Gastrocnemius medialis (tissue), 4 donors: ENCODE data around the gene SSR4. TPM values are rescaled to one million over a fixed set of nuclear protein-coding genes. Genes with fewer than 3 reads are reported as not detected.

ENCODE experiments used
- ATAC-seq, 2 donors: fragments of 150-250 bp; one replicate each; pipeline ENCODE4 v1.9.1; 2016
- DNase-seq, 2 donors: peaks; one replicate each; pipeline ENCODE4 v3.0.0-alpha.2; 2019
- H3K27ac ChIP-seq, 4 donors: fragments of 200-600 bp; sonication (generic); 1 replicate in 1 of 4; 2 replicates in 3 of 4; pipeline ENCODE4 v1.5.1; 2016 to 2018; ENCODE audit warnings: mild to moderate bottlenecking in 2 of 4, moderate library complexity in 1 of 4
- H3K27me3 ChIP-seq, 3 donors: fragments of 200-600 bp; sonication (generic) in 2 of 3; 1 replicate in 1 of 3; 2 replicates in 2 of 3; pipeline versions ENCODE4 v1.5.1 to v1.6.0; 2016 to 2019; ENCODE audit warnings: mild to moderate bottlenecking in 1 of 3, moderate library complexity in 1 of 3
- H3K36me3 ChIP-seq, 2 donors: fragments of 200-600 bp; sonication (generic) in 1 of 2; one replicate each; pipeline ENCODE4 v1.5.1; 2017 to 2018
- H3K4me1 ChIP-seq, 2 donors: fragments of 200-600 bp; sonication (generic) in 1 of 2; one replicate each; pipeline ENCODE4 v1.5.1; 2016 to 2017; ENCODE audit warnings: mild to moderate bottlenecking in 2 of 2
- H3K4me3 ChIP-seq, 4 donors: fragments of 200-600 bp; sonication (generic) in 3 of 4; 1 replicate in 1 of 4; 2 replicates in 3 of 4; pipeline ENCODE4 v1.5.1; 2016 to 2019; ENCODE audit warnings: mild to moderate bottlenecking in 2 of 4
- H3K9me3 ChIP-seq, 3 donors: fragments of 200-600 bp; sonication (generic) in 2 of 3; 1 replicate in 1 of 3; 2 replicates in 2 of 3; pipeline ENCODE4 v1.5.1; 2016 to 2019
- POLR2A ChIP-seq, 2 donors: fragments of 450-650 bp; IDR thresholded peaks; one replicate each; pipeline ENCODE4 v1.6.1; 2017; ENCODE audit warnings: antibody characterized with exemption in 2 of 2, mild to moderate bottlenecking in 2 of 2, moderate library complexity in 2 of 2
- in situ Hi-C, 4 donors: fragments of 200-750 bp; cut with MboI; loops; one replicate each; pipeline versions ENCODE4 v1.15.0 to v1.8.0; 2017; ENCODE audit warnings: low sequenced_read_pairs in 4 of 4
- intact Hi-C: fragments of 100-400 bp; cut with DNase I; formaldehyde crosslinking; loops from one replicate; pipeline ENCODE4 v1.15.1; 2023; ENCODE audit warnings: low total_unique reads
- total RNA-seq, 4 donors: library from RNA; depleted of rRNA; stranded (reverse); fragments of >200 nt; gene quantifications; one replicate each; pipeline versions ENCODE4 v1.1.0 to v1.2.3, GENCODE V29; 2016
- TF ChIP-seq, protein P1 (sequence below), 5 experiments: fragments of 450-650 bp in 3 of 5; fragments of 200-600 bp in 2 of 5; sonication (generic) in 2 of 5; IDR thresholded peaks in 4 of 5; conservative IDR thresholded peaks in 1 of 5; 1 replicate in 4 of 5; 2 replicates in 1 of 5; pipeline ENCODE4 v1.5.1; 2016 to 2019; ENCODE audit warnings: antibody characterized with exemption in 5 of 5, mild to moderate bottlenecking in 3 of 5, moderate library complexity in 3 of 5

SSR4 gene
- total RNA-seq, 4 donors from 2014 or later: 73.9 to 111 (median 93.4) TPM

DNA sequence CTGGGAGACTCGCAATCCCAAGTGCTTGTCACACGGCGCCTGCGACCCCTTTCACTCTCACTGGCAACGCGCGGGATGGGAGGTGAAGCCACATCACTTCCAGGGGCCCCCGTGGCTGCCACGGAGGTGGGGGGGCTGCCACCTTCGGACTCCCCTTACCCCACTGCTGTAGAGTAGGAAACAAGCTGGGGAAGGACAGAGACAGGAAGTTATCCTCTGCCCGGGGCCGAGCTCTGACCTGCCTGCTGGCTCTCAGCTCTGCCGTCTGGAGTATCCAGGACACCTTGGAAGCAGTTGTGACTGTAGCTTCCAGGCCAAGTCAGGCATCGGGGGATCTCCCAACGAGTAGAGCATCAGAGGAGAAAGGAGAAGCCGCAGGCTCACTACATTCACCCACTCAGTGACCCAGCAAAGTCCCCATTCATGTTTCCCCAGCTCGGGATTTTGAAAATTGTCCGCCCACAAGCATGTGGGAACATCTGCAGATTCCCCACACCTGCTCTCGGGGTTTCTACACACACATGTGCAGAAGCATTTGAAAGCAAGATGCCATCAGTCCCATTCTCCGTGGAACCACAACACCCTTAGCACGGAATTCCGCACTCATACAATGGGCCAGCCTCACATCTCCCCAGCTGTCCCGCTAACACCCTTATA, 25.0 kb downstream of the SSR4 start:
- no peak for ATAC-seq

DNA sequence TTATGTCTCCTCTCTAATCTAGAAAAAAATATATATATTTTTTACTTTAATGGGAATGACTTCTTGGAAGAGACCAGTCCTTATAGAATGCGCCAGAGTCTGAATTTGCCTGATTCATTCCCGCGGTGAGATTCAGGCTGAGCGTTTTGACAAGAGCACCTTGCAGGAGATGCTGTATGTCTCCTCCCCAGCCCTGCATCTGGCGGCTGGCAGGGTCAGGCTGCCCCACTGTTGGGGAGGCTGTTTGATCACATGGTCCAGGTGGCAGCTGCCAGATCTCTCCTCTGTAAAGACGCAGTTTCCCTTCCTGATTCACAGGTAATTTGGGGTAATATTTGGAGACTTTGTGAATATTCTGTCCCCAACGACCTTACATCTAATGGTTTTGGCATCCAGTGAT, 26.1 kb downstream of the SSR4 start:
- intact Hi-C loops (no loop called here), in situ Hi-C loops (no loop called here)
- Histone ChIP-seq H3K27ac (no peak overlapping the region), H3K9me3 (no peaks in the 10 kb centered on the region), H3K4me3 (no peak overlapping the region), H3K4me1 (no peaks in the 10 kb centered on the region), H3K36me3 (no peaks in the 10 kb centered on the region), H3K27me3 (peaks cover 0 to 10% (median 8%) of the 10 kb centered on the region in 3 donors)
- no peak for TF ChIP-seq POLR2A (IDR thresholded peaks at IDR 0.05)
- TF ChIP-seq, protein P1, sequence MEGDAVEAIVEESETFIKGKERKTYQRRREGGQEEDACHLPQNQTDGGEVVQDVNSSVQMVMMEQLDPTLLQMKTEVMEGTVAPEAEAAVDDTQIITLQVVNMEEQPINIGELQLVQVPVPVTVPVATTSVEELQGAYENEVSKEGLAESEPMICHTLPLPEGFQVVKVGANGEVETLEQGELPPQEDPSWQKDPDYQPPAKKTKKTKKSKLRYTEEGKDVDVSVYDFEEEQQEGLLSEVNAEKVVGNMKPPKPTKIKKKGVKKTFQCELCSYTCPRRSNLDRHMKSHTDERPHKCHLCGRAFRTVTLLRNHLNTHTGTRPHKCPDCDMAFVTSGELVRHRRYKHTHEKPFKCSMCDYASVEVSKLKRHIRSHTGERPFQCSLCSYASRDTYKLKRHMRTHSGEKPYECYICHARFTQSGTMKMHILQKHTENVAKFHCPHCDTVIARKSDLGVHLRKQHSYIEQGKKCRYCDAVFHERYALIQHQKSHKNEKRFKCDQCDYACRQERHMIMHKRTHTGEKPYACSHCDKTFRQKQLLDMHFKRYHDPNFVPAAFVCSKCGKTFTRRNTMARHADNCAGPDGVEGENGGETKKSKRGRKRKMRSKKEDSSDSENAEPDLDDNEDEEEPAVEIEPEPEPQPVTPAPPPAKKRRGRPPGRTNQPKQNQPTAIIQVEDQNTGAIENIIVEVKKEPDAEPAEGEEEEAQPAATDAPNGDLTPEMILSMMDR (IDR thresholded peaks at IDR 0.05 in 4 of 5, conservative IDR thresholded peaks at IDR 0.05 in 1 of 5): no peak
- ATAC-seq (no peak), DNase-seq (no peak)

More for the DNA sequence above, 25.0 kb downstream of the SSR4 start:
- in situ Hi-C loops: no loop called here
- Histone ChIP-seq H3K4me3 (peak overlapping the region; percentile 41 to 56 (median 47)), H3K9me3 (no peaks in the 10 kb centered on the region), H3K27me3 (peaks cover 0 to 10% (median 8%) of the 10 kb centered on the region in 3 donors), H3K27ac (no peak overlapping the region), H3K4me1 (no peaks in the 10 kb centered on the region), H3K36me3 (no peaks in the 10 kb centered on the region)
- intact Hi-C loops: no loop called here
- DNase-seq: no peak
- no peak for TF ChIP-seq POLR2A (IDR thresholded peaks at IDR 0.05)
- TF ChIP-seq, protein P1 (IDR thresholded peaks at IDR 0.05 in 4 of 5, conservative IDR thresholded peaks at IDR 0.05 in 1 of 5): no peak

DNA sequence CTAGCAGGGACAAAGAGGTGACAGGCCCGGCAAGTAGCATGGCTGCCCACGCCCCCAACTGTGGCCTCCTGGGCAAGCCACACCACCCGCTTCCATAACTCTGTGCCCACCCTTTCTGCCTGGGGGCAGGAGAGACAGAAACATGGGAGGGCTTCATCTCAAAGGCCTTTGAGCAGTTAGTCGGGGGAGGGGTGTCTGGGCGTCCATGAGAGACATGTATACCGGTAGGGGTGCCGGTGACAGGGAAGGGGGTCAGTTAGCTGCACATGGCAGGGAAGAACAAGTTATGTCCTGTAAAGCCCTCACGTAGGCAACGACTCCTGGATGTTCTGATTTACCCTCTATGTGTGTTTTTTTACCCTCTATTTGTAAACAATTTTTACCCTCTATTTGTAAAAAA, 26.6 kb downstream of the SSR4 start:
- in situ Hi-C loops: no loop called here
- intact Hi-C loops: no loop called here
- peaks cover 0 to 10% (median 8%) of the 10 kb centered on the region in 3 donors for H3K27me3 ChIP-seq
- H3K9me3 ChIP-seq: no peaks in the 10 kb centered on the region
- no peaks in the 10 kb centered on the region for H3K4me1 ChIP-seq
- H3K36me3 ChIP-seq: no peaks in the 10 kb centered on the region
- H3K27ac ChIP-seq: no peak overlapping the region
- DNase-seq: no peak
- no peak for ATAC-seq
- H3K4me3 ChIP-seq: no peak overlapping the region
- no peak for TF ChIP-seq POLR2A (IDR thresholded peaks at IDR 0.05)
- TF ChIP-seq, protein P1 (IDR thresholded peaks at IDR 0.05 in 4 of 5, conservative IDR thresholded peaks at IDR 0.05 in 1 of 5): no peak

DNA sequence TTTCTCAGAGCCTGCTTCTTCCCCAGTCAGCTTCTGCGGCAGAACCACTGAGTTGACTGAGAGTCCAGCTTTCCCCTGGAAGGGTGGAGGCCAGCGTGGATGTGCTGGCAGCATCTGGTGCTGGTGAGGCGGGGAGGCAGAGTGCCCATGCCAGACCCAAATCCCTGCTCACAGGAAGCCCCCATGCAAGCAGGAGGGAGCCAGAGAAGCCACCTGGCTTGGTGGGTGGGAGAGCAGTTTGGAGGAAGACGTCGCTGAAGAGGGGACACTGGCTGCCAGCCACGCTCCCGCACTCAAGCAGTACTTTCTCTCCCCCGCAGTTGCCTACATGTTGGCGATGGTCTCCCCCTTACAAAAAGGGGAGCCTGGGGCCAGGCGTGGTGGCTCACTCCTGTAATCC, 29.9 kb downstream of the SSR4 start:
- no peaks in the 10 kb centered on the region for H3K36me3 ChIP-seq
- H3K9me3 ChIP-seq: no peaks in the 10 kb centered on the region
- intact Hi-C loops (no loop called here), in situ Hi-C loops (no loop called here)
- no peak overlapping the region for H3K27ac ChIP-seq
- no peaks in the 10 kb centered on the region for H3K4me1 ChIP-seq
- peaks cover 0 to 13% (median 11%) of the 10 kb centered on the region in 3 donors for H3K27me3 ChIP-seq
- no peak for TF ChIP-seq POLR2A (IDR thresholded peaks at IDR 0.05)
- TF ChIP-seq, protein P1 (IDR thresholded peaks at IDR 0.05 in 4 of 5, conservative IDR thresholded peaks at IDR 0.05 in 1 of 5): no peak
- H3K4me3 ChIP-seq: no peak overlapping the region
- ATAC-seq: no peak
- no peak for DNase-seq

DNA sequence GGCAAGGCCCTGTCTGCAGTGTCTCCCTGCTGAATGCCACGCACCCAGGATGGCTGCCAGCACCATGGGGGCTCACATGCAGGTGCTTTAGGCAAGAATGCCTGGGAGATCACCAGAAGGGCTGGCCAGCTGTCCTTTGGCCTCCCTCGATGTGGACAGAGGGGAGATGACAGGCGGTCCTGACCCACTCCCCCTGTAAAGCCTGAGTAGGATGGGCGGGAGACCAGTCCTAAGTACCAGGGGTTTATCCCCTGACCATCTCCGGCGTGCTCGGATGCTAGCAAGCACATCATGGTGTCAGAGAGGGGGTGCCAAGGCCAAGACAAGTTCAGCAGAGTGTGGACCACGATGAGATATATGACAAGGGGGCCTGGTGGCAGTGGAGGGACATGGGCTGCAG, 30.6 kb downstream of the SSR4 start:
- in situ Hi-C loops: no loop called here
- Histone ChIP-seq H3K9me3 (no peaks in the 10 kb centered on the region), H3K27me3 (peaks cover 0 to 19% (median 15%) of the 10 kb centered on the region in 3 donors), H3K36me3 (no peaks in the 10 kb centered on the region), H3K4me1 (no peaks in the 10 kb centered on the region), H3K27ac (no peak overlapping the region), H3K4me3 (no peak overlapping the region)
- no peak for DNase-seq
- TF ChIP-seq, protein P1 (IDR thresholded peaks at IDR 0.05 in 4 of 5, conservative IDR thresholded peaks at IDR 0.05 in 1 of 5): no peak
- TF ChIP-seq POLR2A (IDR thresholded peaks at IDR 0.05): no peak
- intact Hi-C loops: no loop called here
- no peak for ATAC-seq
